WTC11 (cell line): ENCODE measurements around the gene MYL3. TPM values are rescaled to one million over a fixed set of nuclear protein-coding genes. Genes with fewer than 3 reads are reported as not detected.

Experiments used
- ATAC-seq: fragments of 200-7000 bp; cut with Tn5 transposase; 2 replicates; pipeline ENCODE4 v1.10.0; 2021; ENCODE audit warnings: mild to moderate bottlenecking, moderate library complexity
- CTCF ChIA-PET: fragments of 300-600 bp; sonication (Branson Sonifier 250); formaldehyde crosslinking; loops from one replicate; lab custom pipeline; 2021; ENCODE audit warnings: antibody characterized with exemption; lab: Charles Lee
- POLR2A ChIA-PET: fragments of 350-600 bp; sonication (Branson Sonifier 250); formaldehyde crosslinking; loops from one replicate; lab custom pipeline; 2021; ENCODE audit warnings: antibody characterized with exemption; lab: Charles Lee
- DNase-seq: peaks from one replicate; pipeline ENCODE4 v3.0.0; 2021; ENCODE audit warnings: low spot score
- H3K27ac Mint-ChIP-seq: 2 replicates; pipeline ENCODE4 v1.8.0; 2021; ENCODE audit warnings: mixed read lengths
- H3K27me3 Mint-ChIP-seq: 2 replicates; pipeline ENCODE4 v1.8.0; 2021; ENCODE audit warnings: low read depth, mild to moderate bottlenecking, moderate library complexity, mixed read lengths
- H3K36me3 Mint-ChIP-seq: 2 replicates; pipeline ENCODE4 v1.8.0; 2021; ENCODE audit warnings: mixed read lengths
- H3K4me1 Mint-ChIP-seq: 2 replicates; pipeline ENCODE4 v1.8.0; 2022; ENCODE audit warnings: mixed read lengths
- H3K4me3 Mint-ChIP-seq: 2 replicates; pipeline ENCODE4 v1.8.0; 2021; ENCODE audit warnings: mild to moderate bottlenecking, moderate library complexity, mixed read lengths
- H3K9me3 Mint-ChIP-seq: 2 replicates; pipeline ENCODE4 v1.8.0; 2021; ENCODE audit warnings: mixed read lengths
- AR ChIP-seq: fragments of 250-450 bp; sonication (Bioruptor Pico); IDR thresholded peaks from 2 replicates; pipeline ENCODE4 v1.9.0; 2021; ENCODE audit warnings: mild to moderate bottlenecking
- ATF2 ChIP-seq: sonication (generic); formaldehyde crosslinking; IDR thresholded peaks from 2 replicates; pipeline ENCODE4 v1.8.1; 2022; ENCODE audit warnings: low read depth, missing genetic modification reagents, borderline replicate concordance
- E2F1 ChIP-seq: sonication (generic); formaldehyde crosslinking; IDR thresholded peaks from 2 replicates; pipeline ENCODE4 v1.8.0; 2022; ENCODE audit warnings: mild to moderate bottlenecking, missing genetic modification reagents
- ESRRA ChIP-seq: sonication (generic); formaldehyde crosslinking; IDR thresholded peaks from 2 replicates; pipeline ENCODE4 v1.8.1; 2022; ENCODE audit warnings: mild to moderate bottlenecking, missing genetic modification reagents, borderline replicate concordance
- FOXP4 ChIP-seq: sonication (generic); formaldehyde crosslinking; IDR thresholded peaks from 2 replicates; pipeline ENCODE4 v1.8.0; 2022; ENCODE audit warnings: mild to moderate bottlenecking, missing genetic modification reagents
- NFE2L1 ChIP-seq: sonication (generic); formaldehyde crosslinking; IDR thresholded peaks from 2 replicates; pipeline ENCODE4 v1.8.1; 2023; ENCODE audit warnings: missing genetic modification reagents
- SMAD4 ChIP-seq: sonication (generic); formaldehyde crosslinking; IDR thresholded peaks from 2 replicates; pipeline ENCODE4 v1.8.0; 2022; ENCODE audit warnings: mild to moderate bottlenecking, missing genetic modification reagents
- STAT6 ChIP-seq: sonication (generic); formaldehyde crosslinking; conservative IDR thresholded peaks from 2 replicates; pipeline ENCODE4 v1.8.1; 2023; ENCODE audit warnings: mild to moderate bottlenecking, low read depth, missing genetic modification reagents, moderate library complexity
- USF2 ChIP-seq: sonication (generic); formaldehyde crosslinking; IDR thresholded peaks from 2 replicates; pipeline ENCODE4 v1.8.1; 2023; ENCODE audit warnings: mild to moderate bottlenecking, missing genetic modification reagents, moderate library complexity
- ZNF138 ChIP-seq: sonication (generic); formaldehyde crosslinking; conservative IDR thresholded peaks from 2 replicates; pipeline ENCODE4 v1.8.1; 2022; ENCODE audit warnings: mild to moderate bottlenecking, moderate library complexity, missing genetic modification reagents
- ZNF219 ChIP-seq: sonication (generic); formaldehyde crosslinking; IDR thresholded peaks from 2 replicates; pipeline ENCODE4 v1.8.0; 2023; ENCODE audit warnings: missing genetic modification reagents, mild to moderate bottlenecking, borderline replicate concordance
- ZNF423 ChIP-seq: fragments of 250-450 bp; sonication (Bioruptor Pico); IDR thresholded peaks from 2 replicates; pipeline ENCODE4 v2.1.2; 2022; ENCODE audit warnings: mild to moderate bottlenecking, moderate library complexity
- ZNF425 ChIP-seq: fragments of 250-450 bp; sonication (Bioruptor Pico); conservative IDR thresholded peaks from 2 replicates; pipeline ENCODE4 v1.9.0; 2021; ENCODE audit warnings: mild to moderate bottlenecking
- ZNF512 ChIP-seq: sonication (generic); formaldehyde crosslinking; IDR thresholded peaks from 2 replicates; pipeline ENCODE4 v1.8.1; 2022; ENCODE audit warnings: missing genetic modification reagents, borderline replicate concordance
- ZNF671 ChIP-seq: fragments of 250-450 bp; sonication (Bioruptor Pico); IDR thresholded peaks from 2 replicates; pipeline ENCODE4 v1.8.0; 2021; ENCODE audit warnings: mild to moderate bottlenecking
- ZSCAN18 ChIP-seq: fragments of 250-450 bp; sonication (Bioruptor Pico); IDR thresholded peaks from 2 replicates; pipeline ENCODE4 v2.1.2; 2022; ENCODE audit warnings: mild to moderate bottlenecking, moderate library complexity
- total RNA-seq: library from RNA; stranded (reverse); gene quantifications from 3 replicates; pipeline ENCODE4 v1.2.3, GENCODE V29; 2021

The MYL3 gene
- total RNA-seq, 1 experiment from 2014 or later = 0.31 TPM

- TF ChIP-seq ZNF425 (CRISPR knock-in tag) = no peak
- TF ChIP-seq ZNF671 (CRISPR knock-in tag) = no peak
Measured at GRCh38 chr3:46880884-46881595, 17.8 kb upstream of the MYL3 start (continued).

- Mint-ChIP-seq H3K4me3 (no peak overlapping the region), H3K9me3 (no peaks in the 10 kb centered on the region), H3K36me3 (no peaks in the 10 kb centered on the region), H3K27me3 (peaks cover 78% of the 10 kb centered on the region), H3K4me1 (peaks cover 11% of the 10 kb centered on the region), H3K27ac (no peak overlapping the region)
- ChIA-PET POLR2A (no interaction called here), CTCF (interaction anchor here (1.3 to 1.7 kb wide), 2 partner anchors 9 to 16 kb away, joined by 4 to 6 read pairs; no protein-coding TSS in a partner anchor)
- ATAC-seq = peak; percentile 8
- no peak for DNase-seq
- TF ChIP-seq ZNF138 (CRISPR knock-in tag) (no peak), ZNF219 (no peak), ZNF423 (CRISPR knock-in tag) (no peak), STAT6 (no peak), ZNF512 (CRISPR knock-in tag) (no peak), ATF2 (CRISPR knock-in tag) (no peak), FOXP4 (CRISPR knock-in tag) (no peak), NFE2L1 (CRISPR knock-in tag) (no peak), SMAD4 (CRISPR knock-in tag) (no peak), ESRRA (CRISPR knock-in tag) (no peak), USF2 (CRISPR knock-in tag) (no peak), E2F1 (CRISPR knock-in tag) (no peak), AR (CRISPR knock-in tag) (no peak), ZSCAN18 (CRISPR knock-in tag) (no peak)
Measured at GRCh38 chr3:46878781-46879436, 15.7 kb upstream of the MYL3 start.
